ENCODE data around the gene CACNA2D3. TPM values are rescaled to one million over a fixed set of nuclear protein-coding genes. Genes with fewer than 3 reads are reported as not detected.

CACNA2D3 gene
- total RNA-seq, 1 experiment from 2014 or later, result not detected

GRCh38 chr3:54574906-54575617, 452.7 kb downstream of the CACNA2D3 start:
- ChIA-PET CTCF (no interaction called here), POLR2A (no interaction called here)
- Mint-ChIP-seq H3K27me3 (ENCODE audit: insufficient read depth, unreplicated experiment) (peaks cover 10% of the 10 kb centered on the region), H3K4me3 (ENCODE audit: unreplicated experiment) (no peak overlapping the region), H3K27ac (ENCODE audit: unreplicated experiment) (no peak overlapping the region), H3K36me3 (ENCODE audit: insufficient read depth, unreplicated experiment) (no peaks in the 10 kb centered on the region), H3K9me3 (ENCODE audit: unreplicated experiment) (no peaks in the 10 kb centered on the region), H3K4me1 (ENCODE audit: low read depth, unreplicated experiment) (no peaks in the 10 kb centered on the region)
- H3K27me3 ChIP-seq (replicated peaks; ENCODE audit: control insufficient read depth, insufficient read depth, low read length), result no peaks in the 10 kb centered on the region; the same call in 1 of the 2 replicates
- intact Hi-C loops (cut with micrococcal nuclease; ENCODE audit: unreplicated experiment), result no loop called here
- H3K9me3 ChIP-seq, result no peaks in the 10 kb centered on the region
- BruUV-seq (replicated peaks), result no TSS peak
- no peaks in the 10 kb centered on the region for H3K4me1 ChIP-seq
- no peaks in the 10 kb centered on the region for H3K36me3 ChIP-seq (ENCODE audit: control insufficient read depth, insufficient read depth, low read length)
- no peak for DNase-seq
- no peak for TF ChIP-seq CTCF (IDR thresholded peaks at IDR 0.05; ENCODE audit: insufficient read depth in 1 of 2, low read depth in 1 of 2, low read length in 1 of 2, severe bottlenecking in 1 of 2, unreplicated experiment in 1 of 2)
- H3K4me3 ChIP-seq (ENCODE audit: low read depth, low read length), result no peak overlapping the region

- Mint-ChIP-seq H3K4me1 (ENCODE audit: low read depth, unreplicated experiment) (no peaks in the 10 kb centered on the region), H3K36me3 (ENCODE audit: insufficient read depth, unreplicated experiment) (no peaks in the 10 kb centered on the region), H3K27ac (ENCODE audit: unreplicated experiment) (no peak overlapping the region), H3K4me3 (ENCODE audit: unreplicated experiment) (no peak overlapping the region), H3K27me3 (ENCODE audit: insufficient read depth, unreplicated experiment) (peaks cover 11% of the 10 kb centered on the region), H3K9me3 (ENCODE audit: unreplicated experiment) (no peaks in the 10 kb centered on the region)
- no TSS peak for BruUV-seq (replicated peaks)
- ChIA-PET POLR2A (no interaction called here), CTCF (no interaction called here)
- intact Hi-C loops (cut with micrococcal nuclease; ENCODE audit: unreplicated experiment), result no loop called here
- no peaks in the 10 kb centered on the region for H3K36me3 ChIP-seq (ENCODE audit: control insufficient read depth, insufficient read depth, low read length)
- H3K4me1 ChIP-seq, result no peaks in the 10 kb centered on the region
- H3K4me3 ChIP-seq (ENCODE audit: low read depth, low read length), result no peak overlapping the region
- H3K27me3 ChIP-seq (replicated peaks; ENCODE audit: control insufficient read depth, insufficient read depth, low read length), result no peaks in the 10 kb centered on the region; the same call in 1 of the 2 replicates
- no peak for DNase-seq
- TF ChIP-seq CTCF (IDR thresholded peaks at IDR 0.05; ENCODE audit: insufficient read depth in 1 of 2, low read depth in 1 of 2, low read length in 1 of 2, severe bottlenecking in 1 of 2, unreplicated experiment in 1 of 2), result no peak
- H3K9me3 ChIP-seq, result no peaks in the 10 kb centered on the region
Observed at GRCh38 chr3:54575618-54575960, 453.2 kb downstream of the CACNA2D3 start.

GRCh38 chr3:54577313-54577712, 455.0 kb downstream of the CACNA2D3 start:
- peaks cover 13% of the 10 kb centered on the region for H3K27me3 Mint-ChIP-seq (ENCODE audit: insufficient read depth, unreplicated experiment)

More at GRCh38 chr3:54577313-54577712, 455.0 kb downstream of the CACNA2D3 start:
- no peaks in the 10 kb centered on the region for H3K4me1 ChIP-seq
- BruUV-seq (replicated peaks), result no TSS peak
- ChIA-PET POLR2A (no interaction called here), CTCF (no interaction called here)
- no peak overlapping the region for H3K27ac Mint-ChIP-seq (ENCODE audit: unreplicated experiment)
- H3K36me3 Mint-ChIP-seq (ENCODE audit: insufficient read depth, unreplicated experiment), result no peaks in the 10 kb centered on the region
- no peaks in the 10 kb centered on the region for H3K4me1 Mint-ChIP-seq (ENCODE audit: low read depth, unreplicated experiment)
- no peak for TF ChIP-seq CTCF (IDR thresholded peaks at IDR 0.05; ENCODE audit: insufficient read depth in 1 of 2, low read depth in 1 of 2, low read length in 1 of 2, severe bottlenecking in 1 of 2, unreplicated experiment in 1 of 2)
- no peaks in the 10 kb centered on the region for H3K9me3 Mint-ChIP-seq (ENCODE audit: unreplicated experiment)
- H3K36me3 ChIP-seq (ENCODE audit: control insufficient read depth, insufficient read depth, low read length), result no peaks in the 10 kb centered on the region
- intact Hi-C loops (cut with micrococcal nuclease; ENCODE audit: unreplicated experiment), result no loop called here
- no peak for DNase-seq
- H3K9me3 ChIP-seq, result no peaks in the 10 kb centered on the region
- H3K4me3 Mint-ChIP-seq (ENCODE audit: unreplicated experiment), result no peak overlapping the region
- no peaks in the 10 kb centered on the region for H3K27me3 ChIP-seq (replicated peaks; ENCODE audit: control insufficient read depth, insufficient read depth, low read length)
- no peak overlapping the region for H3K4me3 ChIP-seq (ENCODE audit: low read depth, low read length)

All from Caco-2 (cell line).